Activated B cell treated with CpG ODN at 0.5 μM for 24 hours (primary cell): Measurements from ENCODE around the gene KRT77. TPM values are rescaled to one million over a fixed set of nuclear protein-coding genes. Genes with fewer than 3 reads are reported as not detected.

ENCODE experiments used
- ATAC-seq: fragments of 200-7000 bp; cut with Tn5 transposase; one replicate; pipeline ENCODE4 v1.10.0; 2021; ENCODE audit warnings: low read depth, mild to moderate bottlenecking, moderate library complexity
- CTCF ChIA-PET: fragments of 350-600 bp; sonication (Branson Sonifier 250); formaldehyde crosslinking; loops from one replicate; lab custom pipeline; 2021; ENCODE audit warnings: antibody characterized with exemption; lab: Charles Lee
- POLR2A ChIA-PET: fragments of 350-600 bp; sonication (Branson Sonifier 250); formaldehyde crosslinking; loops from one replicate; lab custom pipeline; 2021; ENCODE audit warnings: antibody characterized with exemption; lab: Charles Lee
- DNase-seq: peaks from one replicate; pipeline ENCODE4 v3.0.0; 2022
- H3K27ac Mint-ChIP-seq: one replicate; pipeline ENCODE4 v1.8.0; 2020; ENCODE audit warnings: mixed read lengths
- H3K27me3 Mint-ChIP-seq: one replicate; pipeline ENCODE4 v1.8.0; 2021; ENCODE audit warnings: mixed read lengths
- H3K36me3 Mint-ChIP-seq: one replicate; pipeline ENCODE4 v1.8.0; 2021; ENCODE audit warnings: low read depth, mixed read lengths
- H3K4me1 Mint-ChIP-seq: one replicate; pipeline ENCODE4 v1.8.0; 2021; ENCODE audit warnings: mixed read lengths
- H3K4me3 Mint-ChIP-seq: one replicate; pipeline ENCODE4 v1.8.0; 2020; ENCODE audit warnings: mild to moderate bottlenecking, mixed read lengths
- H3K9me3 Mint-ChIP-seq: one replicate; pipeline ENCODE4 v1.8.0; 2020; ENCODE audit warnings: mixed read lengths
- CTCF ChIP-seq: fragments of 200-600 bp; IDR thresholded peaks from one replicate; pipeline ENCODE4 v1.8.0; 2022; ENCODE audit warnings: antibody characterized with exemption, mild to moderate bottlenecking
- intact Hi-C: fragments of 100-400 bp; cut with micrococcal nuclease; formaldehyde crosslinking; loops from one replicate; pipeline ENCODE4 v1.15.1; 2024
- total RNA-seq: library from RNA; stranded (reverse); gene quantifications from 2 replicates; pipeline ENCODE4 v1.2.3, GENCODE V29; 2022

The KRT77 gene
- total RNA-seq, 1 donor from 2014 or later: not detected

DNA sequence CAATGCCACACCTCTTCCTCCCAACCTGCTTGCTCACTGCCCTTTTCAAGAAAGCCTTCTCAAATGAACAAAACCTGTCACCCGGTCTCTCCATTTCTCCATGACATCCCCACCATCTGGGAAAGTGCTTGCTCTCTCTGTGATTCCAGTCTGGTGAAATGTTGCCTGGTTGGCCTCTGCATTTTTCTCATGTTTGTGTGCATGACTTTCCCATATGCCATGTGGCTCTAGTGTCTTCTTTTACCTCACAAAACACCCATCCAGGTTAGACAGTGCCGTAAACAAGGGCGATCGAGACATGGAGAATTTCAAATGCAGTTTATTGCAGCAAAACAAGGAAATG lies 28.9 kb downstream of the KRT77 start:
- ChIA-PET POLR2A (no interaction called here), CTCF (no interaction called here)
- intact Hi-C loops: no loop called here
- Mint-ChIP-seq H3K27me3 (peaks cover 8% of the 10 kb centered on the region), H3K36me3 (no peaks in the 10 kb centered on the region), H3K27ac (no peak overlapping the region), H3K4me1 (no peaks in the 10 kb centered on the region), H3K9me3 (no peaks in the 10 kb centered on the region), H3K4me3 (no peak overlapping the region)
- ATAC-seq (no peak), DNase-seq (no peak)
- TF ChIP-seq CTCF: no peak

DNA sequence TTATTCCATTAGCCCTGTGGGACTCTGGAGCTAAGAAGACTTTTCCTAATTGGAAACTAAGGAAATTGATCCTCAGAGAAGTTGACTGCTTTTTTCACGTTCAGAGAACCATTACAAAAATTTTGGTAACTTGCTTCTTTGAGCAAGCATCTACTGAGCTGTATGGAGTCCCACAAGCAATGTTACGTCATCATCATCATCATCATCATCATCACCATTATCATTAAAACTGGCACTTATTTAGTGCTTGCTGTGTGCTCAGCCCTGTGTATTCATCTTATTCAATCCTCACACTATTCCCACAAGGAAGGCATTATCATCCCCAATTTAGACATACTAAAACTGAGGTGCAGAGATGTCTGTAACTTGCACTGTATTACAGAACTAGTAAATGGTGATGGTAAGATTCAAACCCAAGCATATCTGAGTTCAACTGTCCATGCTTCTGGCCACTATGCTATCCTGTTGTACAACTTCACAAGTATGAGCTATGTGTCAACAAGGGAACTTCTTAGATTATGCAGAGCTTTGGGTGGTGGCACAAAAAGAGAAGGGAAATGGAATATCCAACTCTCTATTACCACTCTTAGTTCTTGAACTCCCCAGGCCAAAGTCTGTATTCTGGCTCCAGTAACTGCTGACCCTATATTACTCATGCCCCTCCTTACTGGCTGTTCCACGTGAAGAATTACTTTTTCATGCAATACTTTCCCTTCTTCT lies 29.5 kb downstream of the KRT77 start:
- no peaks in the 10 kb centered on the region for H3K9me3 Mint-ChIP-seq
- H3K36me3 Mint-ChIP-seq: no peaks in the 10 kb centered on the region
- no peak overlapping the region for H3K27ac Mint-ChIP-seq
- intact Hi-C loops: no loop called here
- peaks cover 8% of the 10 kb centered on the region for H3K27me3 Mint-ChIP-seq
- no peak overlapping the region for H3K4me3 Mint-ChIP-seq
- H3K4me1 Mint-ChIP-seq: no peaks in the 10 kb centered on the region
- DNase-seq (no peak), ATAC-seq (no peak)
- POLR2A ChIA-PET: no interaction called here
- CTCF ChIA-PET: no interaction called here
- no peak for TF ChIP-seq CTCF

GRCh38 chr12:52673217-52673616 lies 30.1 kb downstream of the KRT77 start:
- H3K4me3 Mint-ChIP-seq: no peak overlapping the region
- no peak overlapping the region for H3K27ac Mint-ChIP-seq
- H3K9me3 Mint-ChIP-seq: no peaks in the 10 kb centered on the region
- CTCF ChIA-PET: no interaction called here
- no peak for TF ChIP-seq CTCF
- no peaks in the 10 kb centered on the region for H3K36me3 Mint-ChIP-seq
- H3K27me3 Mint-ChIP-seq: peaks cover 8% of the 10 kb centered on the region
- POLR2A ChIA-PET: no interaction called here
- intact Hi-C loops: no loop called here
- ATAC-seq (no peak), DNase-seq (no peak)
- H3K4me1 Mint-ChIP-seq: no peaks in the 10 kb centered on the region

DNA sequence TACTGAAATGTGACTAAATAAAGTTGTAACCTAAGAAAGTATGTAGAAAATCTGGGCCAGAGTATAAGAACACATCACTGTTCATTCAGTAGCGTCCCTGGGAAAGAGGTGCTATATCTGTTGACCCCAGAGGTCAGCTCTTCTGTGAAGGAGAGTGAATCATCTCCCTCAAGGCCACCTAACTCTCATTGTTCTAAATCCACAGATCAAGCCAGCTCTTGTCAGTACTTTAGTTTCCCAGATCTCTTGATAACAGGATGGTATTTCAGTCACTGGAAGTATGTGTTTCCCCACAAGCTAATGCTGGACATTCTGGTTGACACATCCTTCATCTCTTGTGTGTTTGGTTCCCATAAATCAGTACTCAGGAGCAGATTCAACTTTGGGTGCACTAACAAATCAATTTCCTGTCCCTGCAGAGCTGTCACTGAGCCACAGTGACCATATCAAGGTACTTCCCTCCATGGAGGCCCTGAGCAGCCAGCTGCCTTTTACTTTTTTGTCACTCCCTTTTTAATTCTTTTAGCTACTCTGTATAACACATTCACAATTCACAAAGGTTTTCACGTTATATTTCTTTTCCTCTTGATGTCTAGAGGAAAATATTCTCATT lies 30.9 kb downstream of the KRT77 start:
- CTCF ChIA-PET: no interaction called here
- ATAC-seq: no peak
- no peak for TF ChIP-seq CTCF
- POLR2A ChIA-PET: no interaction called here
- Mint-ChIP-seq H3K27me3 (peaks cover 8% of the 10 kb centered on the region), H3K4me1 (no peaks in the 10 kb centered on the region), H3K27ac (no peak overlapping the region), H3K9me3 (no peaks in the 10 kb centered on the region), H3K36me3 (no peaks in the 10 kb centered on the region), H3K4me3 (no peak overlapping the region)
- DNase-seq: no peak
- intact Hi-C loops: no loop called here

DNA sequence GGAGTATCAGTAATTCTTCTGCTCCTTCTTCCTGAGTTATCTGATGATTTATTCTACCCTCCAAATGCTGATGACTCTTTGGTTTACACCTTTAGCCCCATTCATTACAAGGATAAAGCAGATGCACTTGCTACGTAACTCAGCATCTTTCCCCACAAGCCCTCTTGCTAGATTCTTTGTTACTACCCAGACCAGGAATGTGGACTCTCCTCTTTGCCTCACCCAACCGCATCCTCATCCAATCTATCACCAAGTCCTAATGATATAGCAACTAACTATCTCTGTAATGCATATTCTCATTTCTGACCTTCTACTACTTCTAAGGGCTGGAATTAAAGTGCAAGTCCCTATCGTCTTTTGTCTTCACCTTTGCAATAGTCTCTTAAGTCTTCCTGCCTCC lies 32.4 kb downstream of the KRT77 start:
- intact Hi-C loops: no loop called here
- H3K4me1 Mint-ChIP-seq: no peaks in the 10 kb centered on the region
- no peaks in the 10 kb centered on the region for H3K9me3 Mint-ChIP-seq

More for the DNA sequence above, 32.4 kb downstream of the KRT77 start:
- H3K27me3 Mint-ChIP-seq: peaks cover 8% of the 10 kb centered on the region
- no peak for DNase-seq
- ChIA-PET CTCF (no interaction called here), POLR2A (no interaction called here)
- H3K4me3 Mint-ChIP-seq: no peak overlapping the region
- ATAC-seq: no peak
- H3K36me3 Mint-ChIP-seq: no peaks in the 10 kb centered on the region
- no peak for TF ChIP-seq CTCF
- H3K27ac Mint-ChIP-seq: no peak overlapping the region
